Sigmoid colon (tissue), 4 donors: ENCODE results near the gene ATOH8.

Source experiments
- POLR2A ChIP-seq, 2 donors: fragments of 450-650 bp; IDR thresholded peaks; one replicate each; pipeline ENCODE4 v1.6.1; 2016; ENCODE audit warnings: antibody characterized with exemption in 2 of 2, mild to moderate bottlenecking in 2 of 2, moderate library complexity in 2 of 2
- POLR2AphosphoS5 ChIP-seq, 4 donors: sonication (generic); formaldehyde crosslinking; IDR thresholded peaks; one replicate each; pipeline ENCODE4 v1.6.1; 2017; ENCODE audit warnings: antibody characterized with exemption in 4 of 4
- TF ChIP-seq, protein P1 (sequence below), 4 experiments: fragments of 450-650 bp in 3 of 4; fragments of 200-600 bp in 1 of 4; IDR thresholded peaks; one replicate each; pipeline ENCODE4 v1.5.1; 2016 to 2019; ENCODE audit warnings: antibody characterized with exemption in 4 of 4, mild to moderate bottlenecking in 3 of 4, moderate library complexity in 2 of 4

DNA sequence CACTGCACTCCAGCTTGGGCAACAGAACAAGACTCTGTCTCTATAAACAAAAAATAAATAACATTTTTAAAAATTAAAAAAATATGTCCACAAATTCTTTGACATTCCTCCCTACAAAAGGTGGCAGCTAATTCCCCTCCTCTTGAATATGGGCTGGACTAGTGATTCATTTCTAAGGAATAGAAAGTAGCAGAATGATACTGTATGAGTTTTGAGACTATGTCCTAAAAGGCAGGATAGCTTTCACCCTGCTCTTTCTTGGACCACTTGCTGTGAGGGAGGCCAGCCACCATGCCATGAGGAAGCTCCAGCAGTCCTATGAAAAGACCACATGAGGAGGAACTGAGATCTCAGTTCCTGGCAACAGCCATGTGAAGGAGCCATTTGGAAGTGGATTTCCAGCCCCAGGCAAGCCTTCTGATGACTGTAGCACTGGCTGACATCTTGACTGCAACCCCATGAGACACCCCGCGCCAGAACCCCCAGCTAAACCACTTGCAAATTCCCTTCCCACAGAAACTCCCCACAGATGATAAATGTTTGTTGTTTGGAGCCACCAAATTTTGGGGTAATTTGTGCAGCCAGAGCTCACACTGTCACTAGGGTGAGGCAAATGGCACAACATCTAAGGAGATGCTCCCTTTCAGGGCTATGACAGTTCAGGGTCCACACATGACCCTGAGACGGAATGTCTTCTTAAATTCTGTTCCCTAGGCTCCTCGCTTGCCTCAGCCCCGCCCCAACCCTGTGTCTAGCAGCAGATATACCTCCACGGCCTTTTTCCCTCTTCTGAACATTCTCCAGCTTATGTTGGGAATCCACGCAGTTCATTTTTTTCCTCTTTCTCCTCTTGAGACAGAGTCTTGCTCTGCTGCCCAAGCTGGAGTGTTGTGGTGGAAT is 17.1 kb upstream of the ATOH8 start:
- TF ChIP-seq, protein P1, sequence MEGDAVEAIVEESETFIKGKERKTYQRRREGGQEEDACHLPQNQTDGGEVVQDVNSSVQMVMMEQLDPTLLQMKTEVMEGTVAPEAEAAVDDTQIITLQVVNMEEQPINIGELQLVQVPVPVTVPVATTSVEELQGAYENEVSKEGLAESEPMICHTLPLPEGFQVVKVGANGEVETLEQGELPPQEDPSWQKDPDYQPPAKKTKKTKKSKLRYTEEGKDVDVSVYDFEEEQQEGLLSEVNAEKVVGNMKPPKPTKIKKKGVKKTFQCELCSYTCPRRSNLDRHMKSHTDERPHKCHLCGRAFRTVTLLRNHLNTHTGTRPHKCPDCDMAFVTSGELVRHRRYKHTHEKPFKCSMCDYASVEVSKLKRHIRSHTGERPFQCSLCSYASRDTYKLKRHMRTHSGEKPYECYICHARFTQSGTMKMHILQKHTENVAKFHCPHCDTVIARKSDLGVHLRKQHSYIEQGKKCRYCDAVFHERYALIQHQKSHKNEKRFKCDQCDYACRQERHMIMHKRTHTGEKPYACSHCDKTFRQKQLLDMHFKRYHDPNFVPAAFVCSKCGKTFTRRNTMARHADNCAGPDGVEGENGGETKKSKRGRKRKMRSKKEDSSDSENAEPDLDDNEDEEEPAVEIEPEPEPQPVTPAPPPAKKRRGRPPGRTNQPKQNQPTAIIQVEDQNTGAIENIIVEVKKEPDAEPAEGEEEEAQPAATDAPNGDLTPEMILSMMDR (IDR thresholded peaks at IDR 0.05) = no peak
- TF ChIP-seq POLR2A (IDR thresholded peaks at IDR 0.05) = no peak
- no peak for TF ChIP-seq POLR2AphosphoS5 (IDR thresholded peaks at IDR 0.05)
